GM12878 (cell line): ENCODE results near the gene VSTM5. TPM values are rescaled to one million over a fixed set of nuclear protein-coding genes. Genes with fewer than 3 reads are reported as not detected.

Experiments used
- SP1 ChIP-seq: IDR thresholded peaks from one replicate; pipeline ENCODE4 v1.6.1; 2011; ENCODE audit warnings: low read depth, low read length
- SUPT20H ChIP-seq: IDR thresholded peaks from 2 replicates; pipeline ENCODE4 v1.6.1; 2011; ENCODE audit warnings: low read depth, mild to moderate bottlenecking, low read length, moderate library complexity, borderline replicate concordance; ENCODE audit not compliant: control insufficient read depth
- ZBTB4 ChIP-seq: fragments of 450-650 bp; formaldehyde crosslinking; IDR thresholded peaks from 2 replicates; pipeline ENCODE4 v1.4.0; 2022; ENCODE audit warnings: mild to moderate bottlenecking, moderate library complexity
- polyA plus RNA-seq, 11 experiments: library from polyadenylated mRNA; depleted of rRNA in 4 of 11; unstranded in 6 of 11; stranded (reverse) in 5 of 11; fragments of >200 nt; fragmentation: Nextera tagmentation in 4 of 11; fragmentation: Illumina TruSeq in 1 of 11; extraction: Ambion mirVana in 4 of 11; extraction: Trizol in 1 of 11; gene quantifications; 1 replicate in 1 of 11; 2 replicates in 10 of 11; pipeline versions ENCODE4 v1.2.1 to v1.2.3, GENCODE V29; 2011 to 2016; ENCODE audit warnings: inconsistent platforms in 2 of 11, missing spikeins in 2 of 11, low read depth in 1 of 11
- total RNA-seq, 4 experiments: library from RNA; depleted of rRNA in 3 of 4; stranded (reverse); fragments of >200 nt in 3 of 4; fragmentation: Illumina TruSeq in 1 of 4; extraction: Trizol in 1 of 4; gene quantifications; 2 replicates each; pipeline versions ENCODE4 v1.2.1 to v1.2.3, GENCODE V29; 2013 to 2021
- TF ChIP-seq, protein P1 (sequence below): fragments of 450-650 bp; IDR thresholded peaks from 2 replicates; pipeline ENCODE4 v1.6.1; 2017; ENCODE audit warnings: mild to moderate bottlenecking, moderate library complexity

VSTM5 gene
- total and polyA plus RNA-seq, 10 of the 15 experiments (the other 5 are each of a cell fraction or from before 2014, with no cell fraction given), result not detected

DNA sequence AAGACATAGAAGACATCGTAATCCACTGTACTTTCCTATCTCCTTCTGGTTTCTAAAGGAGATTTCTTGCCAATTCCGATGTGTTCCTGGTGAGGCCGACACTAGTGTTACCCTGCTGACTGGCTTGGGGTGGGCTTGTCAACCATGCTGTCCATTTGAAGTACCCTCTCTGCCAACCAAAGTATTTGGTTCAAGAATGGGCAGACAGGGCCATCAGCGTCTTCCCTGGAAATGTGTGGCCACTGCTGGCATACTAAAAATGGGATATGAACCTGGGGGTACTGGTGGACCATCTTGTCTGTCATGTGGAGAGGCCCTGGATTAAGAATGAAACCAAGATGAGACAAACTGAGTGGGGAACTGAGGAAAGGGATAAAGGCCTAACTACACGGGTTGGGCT, 1.8 kb upstream of the VSTM5 start (continued):
- TF ChIP-seq ZBTB4 (CRISPR knock-in tag), result no peak
- TF ChIP-seq, protein P1, sequence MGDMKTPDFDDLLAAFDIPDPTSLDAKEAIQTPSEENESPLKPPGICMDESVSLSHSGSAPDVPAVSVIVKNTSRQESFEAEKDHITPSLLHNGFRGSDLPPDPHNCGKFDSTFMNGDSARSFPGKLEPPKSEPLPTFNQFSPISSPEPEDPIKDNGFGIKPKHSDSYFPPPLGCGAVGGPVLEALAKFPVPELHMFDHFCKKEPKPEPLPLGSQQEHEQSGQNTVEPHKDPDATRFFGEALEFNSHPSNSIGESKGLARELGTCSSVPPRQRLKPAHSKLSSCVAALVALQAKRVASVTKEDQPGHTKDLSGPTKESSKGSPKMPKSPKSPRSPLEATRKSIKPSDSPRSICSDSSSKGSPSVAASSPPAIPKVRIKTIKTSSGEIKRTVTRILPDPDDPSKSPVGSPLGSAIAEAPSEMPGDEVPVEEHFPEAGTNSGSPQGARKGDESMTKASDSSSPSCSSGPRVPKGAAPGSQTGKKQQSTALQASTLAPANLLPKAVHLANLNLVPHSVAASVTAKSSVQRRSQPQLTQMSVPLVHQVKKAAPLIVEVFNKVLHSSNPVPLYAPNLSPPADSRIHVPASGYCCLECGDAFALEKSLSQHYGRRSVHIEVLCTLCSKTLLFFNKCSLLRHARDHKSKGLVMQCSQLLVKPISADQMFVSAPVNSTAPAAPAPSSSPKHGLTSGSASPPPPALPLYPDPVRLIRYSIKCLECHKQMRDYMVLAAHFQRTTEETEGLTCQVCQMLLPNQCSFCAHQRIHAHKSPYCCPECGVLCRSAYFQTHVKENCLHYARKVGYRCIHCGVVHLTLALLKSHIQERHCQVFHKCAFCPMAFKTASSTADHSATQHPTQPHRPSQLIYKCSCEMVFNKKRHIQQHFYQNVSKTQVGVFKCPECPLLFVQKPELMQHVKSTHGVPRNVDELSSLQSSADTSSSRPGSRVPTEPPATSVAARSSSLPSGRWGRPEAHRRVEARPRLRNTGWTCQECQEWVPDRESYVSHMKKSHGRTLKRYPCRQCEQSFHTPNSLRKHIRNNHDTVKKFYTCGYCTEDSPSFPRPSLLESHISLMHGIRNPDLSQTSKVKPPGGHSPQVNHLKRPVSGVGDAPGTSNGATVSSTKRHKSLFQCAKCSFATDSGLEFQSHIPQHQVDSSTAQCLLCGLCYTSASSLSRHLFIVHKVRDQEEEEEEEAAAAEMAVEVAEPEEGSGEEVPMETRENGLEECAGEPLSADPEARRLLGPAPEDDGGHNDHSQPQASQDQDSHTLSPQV, result no peak
- no peak for TF ChIP-seq SUPT20H
- no peak for TF ChIP-seq SP1
